Measurements from ENCODE around the gene NAV2.

DNA sequence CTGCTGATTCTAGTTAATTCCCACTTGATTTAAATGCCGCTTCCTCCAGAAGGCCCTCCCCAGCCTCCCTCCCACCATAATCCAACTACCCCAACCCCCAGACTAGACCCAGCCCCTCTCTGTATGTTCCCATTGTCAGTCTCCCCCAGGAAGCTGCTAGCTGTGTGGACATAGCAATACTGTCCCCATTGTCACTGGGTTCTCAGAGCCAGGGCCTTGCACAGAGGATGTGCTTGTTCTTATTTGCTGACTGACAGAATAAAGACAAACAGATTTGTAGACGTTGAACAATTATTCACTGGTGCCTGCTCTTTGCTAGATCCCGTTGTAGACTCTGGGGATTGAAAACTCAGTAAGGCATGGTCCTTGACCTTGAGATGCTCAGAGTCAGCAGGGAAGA is 45.7 kb upstream of the NAV2 start:
- TF ChIP-seq, protein P1, sequence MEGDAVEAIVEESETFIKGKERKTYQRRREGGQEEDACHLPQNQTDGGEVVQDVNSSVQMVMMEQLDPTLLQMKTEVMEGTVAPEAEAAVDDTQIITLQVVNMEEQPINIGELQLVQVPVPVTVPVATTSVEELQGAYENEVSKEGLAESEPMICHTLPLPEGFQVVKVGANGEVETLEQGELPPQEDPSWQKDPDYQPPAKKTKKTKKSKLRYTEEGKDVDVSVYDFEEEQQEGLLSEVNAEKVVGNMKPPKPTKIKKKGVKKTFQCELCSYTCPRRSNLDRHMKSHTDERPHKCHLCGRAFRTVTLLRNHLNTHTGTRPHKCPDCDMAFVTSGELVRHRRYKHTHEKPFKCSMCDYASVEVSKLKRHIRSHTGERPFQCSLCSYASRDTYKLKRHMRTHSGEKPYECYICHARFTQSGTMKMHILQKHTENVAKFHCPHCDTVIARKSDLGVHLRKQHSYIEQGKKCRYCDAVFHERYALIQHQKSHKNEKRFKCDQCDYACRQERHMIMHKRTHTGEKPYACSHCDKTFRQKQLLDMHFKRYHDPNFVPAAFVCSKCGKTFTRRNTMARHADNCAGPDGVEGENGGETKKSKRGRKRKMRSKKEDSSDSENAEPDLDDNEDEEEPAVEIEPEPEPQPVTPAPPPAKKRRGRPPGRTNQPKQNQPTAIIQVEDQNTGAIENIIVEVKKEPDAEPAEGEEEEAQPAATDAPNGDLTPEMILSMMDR (IDR thresholded peaks at IDR 0.05; ENCODE audit: borderline replicate concordance, extremely low read depth, low read length, poor library complexity, severe bottlenecking), result no peak
- no peak for TF ChIP-seq EZH2 (IDR thresholded peaks at IDR 0.05; ENCODE audit: borderline replicate concordance, low read depth, low read length, severe bottlenecking)

Measured in DND-41 (cell line).